Measurements from ENCODE around the gene CLIC4.

The CLIC4 gene

GRCh38 chr1:24861821-24862727 lies 116.8 kb downstream of the CLIC4 start:
- no peak for DNase-seq

GRCh38 chr1:24862775-24863483 lies 117.7 kb downstream of the CLIC4 start:
- DNase-seq = no peak

- no peak for DNase-seq
These were observed 119.1 kb downstream of the CLIC4 start for GRCh38 chr1:24864370-24864777.

- no peak for DNase-seq
These were observed 119.9 kb downstream of the CLIC4 start for GRCh38 chr1:24865168-24865567.

GRCh38 chr1:24865587-24865986 lies 120.3 kb downstream of the CLIC4 start:
- no peak for DNase-seq

- DNase-seq = no peak
These were observed 121.2 kb downstream of the CLIC4 start for GRCh38 chr1:24866211-24867083.

GRCh38 chr1:24867084-24867870 lies 122.0 kb downstream of the CLIC4 start:
- no peak for DNase-seq

- no peak for DNase-seq
These were observed 123.0 kb downstream of the CLIC4 start for GRCh38 chr1:24868016-24868875.

GRCh38 chr1:24870551-24871195 lies 125.4 kb downstream of the CLIC4 start:
- DNase-seq = peak; percentile 11 to 16

GRCh38 chr1:24871306-24871901 lies 126.2 kb downstream of the CLIC4 start:
- DNase-seq = no peak

- no peak for DNase-seq
These were observed 127.0 kb downstream of the CLIC4 start for GRCh38 chr1:24872061-24872850.

- DNase-seq = no peak
These were observed 127.9 kb downstream of the CLIC4 start for GRCh38 chr1:24873148-24873547.

- DNase-seq = no peak
These were observed 128.8 kb downstream of the CLIC4 start for GRCh38 chr1:24874056-24874455.

- DNase-seq = no peak
These were observed 129.5 kb downstream of the CLIC4 start for GRCh38 chr1:24874611-24875234.

- DNase-seq = no peak
These were observed 130.0 kb downstream of the CLIC4 start for GRCh38 chr1:24875257-24875656.

GRCh38 chr1:24875991-24876506 lies 130.8 kb downstream of the CLIC4 start:
- DNase-seq = no peak

GRCh38 chr1:24878045-24878444 lies 132.8 kb downstream of the CLIC4 start:
- DNase-seq = no peak
